GM12873 (cell line): ENCODE measurements around the gene RASSF1.

ENCODE experiments used
- TF ChIP-seq, protein P1 (sequence below): IDR thresholded peaks from 2 replicates; pipeline ENCODE4 v1.5.1; 2012; ENCODE audit warnings: low read depth, mild to moderate bottlenecking, moderate library complexity, low read length, control low read depth; ENCODE audit not compliant: insufficient read depth; ENCODE audit errors: missing control alignments

The RASSF1 gene

GRCh38 chr3:50323614-50324199 is 16.9 kb downstream of the RASSF1 start:
- TF ChIP-seq, protein P1, sequence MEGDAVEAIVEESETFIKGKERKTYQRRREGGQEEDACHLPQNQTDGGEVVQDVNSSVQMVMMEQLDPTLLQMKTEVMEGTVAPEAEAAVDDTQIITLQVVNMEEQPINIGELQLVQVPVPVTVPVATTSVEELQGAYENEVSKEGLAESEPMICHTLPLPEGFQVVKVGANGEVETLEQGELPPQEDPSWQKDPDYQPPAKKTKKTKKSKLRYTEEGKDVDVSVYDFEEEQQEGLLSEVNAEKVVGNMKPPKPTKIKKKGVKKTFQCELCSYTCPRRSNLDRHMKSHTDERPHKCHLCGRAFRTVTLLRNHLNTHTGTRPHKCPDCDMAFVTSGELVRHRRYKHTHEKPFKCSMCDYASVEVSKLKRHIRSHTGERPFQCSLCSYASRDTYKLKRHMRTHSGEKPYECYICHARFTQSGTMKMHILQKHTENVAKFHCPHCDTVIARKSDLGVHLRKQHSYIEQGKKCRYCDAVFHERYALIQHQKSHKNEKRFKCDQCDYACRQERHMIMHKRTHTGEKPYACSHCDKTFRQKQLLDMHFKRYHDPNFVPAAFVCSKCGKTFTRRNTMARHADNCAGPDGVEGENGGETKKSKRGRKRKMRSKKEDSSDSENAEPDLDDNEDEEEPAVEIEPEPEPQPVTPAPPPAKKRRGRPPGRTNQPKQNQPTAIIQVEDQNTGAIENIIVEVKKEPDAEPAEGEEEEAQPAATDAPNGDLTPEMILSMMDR = no peak

DNA sequence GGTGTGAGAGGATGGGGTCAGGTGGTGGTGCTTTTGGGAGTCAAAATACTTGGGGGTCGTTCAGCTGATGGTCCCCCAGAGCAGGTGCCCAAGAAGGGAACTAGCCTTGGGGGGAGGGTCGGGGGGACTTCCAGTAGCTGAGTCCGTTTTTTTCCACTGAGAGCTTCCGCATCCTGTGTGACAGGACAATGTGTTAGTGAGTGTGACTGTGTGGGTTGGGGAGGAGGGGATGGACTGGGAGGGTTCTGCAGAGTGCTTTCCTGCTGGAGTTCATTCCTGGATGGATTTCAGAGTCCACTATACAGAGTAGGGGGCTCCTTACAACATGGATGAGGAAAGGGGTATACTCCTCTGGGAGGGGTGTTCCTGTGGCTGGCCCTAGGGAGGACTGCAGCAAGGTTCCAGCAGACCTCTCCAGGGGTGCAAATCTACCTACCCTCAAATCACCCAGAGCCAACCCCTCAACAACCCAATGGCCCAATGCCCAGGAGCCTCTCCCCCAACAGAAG is 17.5 kb downstream of the RASSF1 start:
- TF ChIP-seq, protein P1 = no peak

DNA sequence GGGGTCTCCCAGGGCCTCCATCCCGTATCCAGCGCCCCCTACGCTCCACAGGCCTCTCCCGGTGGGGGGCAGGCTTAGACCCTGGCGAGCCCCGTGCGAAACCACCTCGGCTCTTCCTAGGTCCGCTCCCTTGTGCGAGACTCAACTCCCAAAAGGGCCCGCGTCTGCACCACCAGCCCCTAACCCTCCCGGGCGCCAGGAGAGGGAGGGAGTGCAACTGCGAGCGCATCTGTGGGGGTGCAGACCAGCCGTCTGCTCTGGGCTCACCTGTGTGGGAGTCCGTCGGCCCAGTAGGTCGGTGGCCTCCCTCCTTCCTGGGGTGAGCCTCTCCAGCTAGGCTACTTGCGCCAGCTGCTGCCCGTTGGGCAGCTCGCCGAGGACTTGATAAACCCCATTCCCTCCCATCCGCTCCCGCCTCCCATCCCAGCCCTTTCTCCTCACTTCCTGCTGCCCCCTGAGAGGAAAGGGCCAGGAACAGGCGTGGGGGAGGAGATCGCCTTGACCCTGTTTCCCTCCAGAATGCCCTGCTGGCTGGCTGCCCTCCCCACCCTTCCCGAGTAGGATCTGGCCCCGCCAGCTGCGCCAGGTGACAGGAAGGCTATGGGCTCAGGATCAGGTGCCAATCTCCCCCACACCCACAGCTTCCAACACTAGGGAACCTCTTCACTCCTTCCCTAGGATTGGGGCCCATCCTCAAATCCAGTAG is 18.1 kb downstream of the RASSF1 start, which contains the start of gene HYAL2:
Gene HYAL2, minus strand, starts transcription at position 360 of the 706 bp plus-strand sequence. CDS start 2,256 bp downstream, outside the sequence.
- TF ChIP-seq, protein P1 = no peak

- TF ChIP-seq, protein P1 = no peak
Observed at GRCh38 chr3:50322115-50322385, 18.6 kb downstream of the RASSF1 start.

- TF ChIP-seq, protein P1 = peak; percentile 74
Observed at GRCh38 chr3:50321336-50322114, 19.1 kb downstream of the RASSF1 start.

DNA sequence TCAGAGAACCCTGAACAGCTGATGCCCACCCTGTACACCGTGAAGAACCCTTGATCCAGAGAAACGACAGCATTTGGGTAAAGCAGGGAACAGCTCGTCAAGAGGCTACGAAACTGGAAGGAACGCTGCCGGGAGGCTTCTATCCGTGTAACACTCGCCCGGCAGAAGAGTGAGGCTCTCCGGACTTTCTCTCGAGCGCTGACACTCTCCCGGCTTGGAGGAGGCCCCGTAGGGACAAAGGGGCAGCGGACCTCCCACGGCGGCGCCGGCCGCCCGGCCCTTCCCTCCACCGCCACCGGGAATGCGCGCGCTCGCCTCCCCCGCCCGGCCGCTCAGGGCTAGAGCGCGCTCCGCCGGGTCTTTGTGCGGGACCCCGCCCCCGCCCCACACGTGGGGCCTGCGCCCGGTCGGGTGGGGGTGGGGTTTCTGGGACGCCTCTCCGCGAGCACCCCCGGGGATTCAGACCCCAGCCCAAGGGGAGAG is 19.7 kb downstream of the RASSF1 start:
- TF ChIP-seq, protein P1 = no peak
